ENCODE results near the gene ABHD10.

The ABHD10 gene

GRCh38 chr3:112011376-112011940 is 32.6 kb downstream of the ABHD10 start:
- H3K27ac Mint-ChIP-seq = no peak overlapping the region
- H3K9me3 Mint-ChIP-seq = no peaks in the 10 kb centered on the region
- CTCF ChIA-PET = interaction anchor here (0.7 to 8.2 kb wide), 2 partner anchors 23 to 32 kb away, joined by 3 to 137 read pairs; no protein-coding TSS in a partner anchor
- no peaks in the 10 kb centered on the region for H3K36me3 Mint-ChIP-seq
- H3K4me3 Mint-ChIP-seq = no peak overlapping the region
- no peaks in the 10 kb centered on the region for H3K27me3 Mint-ChIP-seq
- DNase-seq = no peak
- peaks cover 13% of the 10 kb centered on the region for H3K4me1 Mint-ChIP-seq

GRCh38 chr3:112012205-112012992 is 33.6 kb downstream of the ABHD10 start:
- Mint-ChIP-seq H3K4me3 (no peak overlapping the region), H3K27me3 (no peaks in the 10 kb centered on the region), H3K4me1 (peaks cover 13% of the 10 kb centered on the region), H3K27ac (no peak overlapping the region), H3K9me3 (no peaks in the 10 kb centered on the region), H3K36me3 (no peaks in the 10 kb centered on the region)
- CTCF ChIA-PET = interaction anchor here (0.7 to 8.2 kb wide), 28 partner anchors 8 to 432 kb away, joined by 3 to 137 read pairs (median 4); partner anchors contain the start of genes ABHD10 and TAGLN3
- DNase-seq = no peak

DNA sequence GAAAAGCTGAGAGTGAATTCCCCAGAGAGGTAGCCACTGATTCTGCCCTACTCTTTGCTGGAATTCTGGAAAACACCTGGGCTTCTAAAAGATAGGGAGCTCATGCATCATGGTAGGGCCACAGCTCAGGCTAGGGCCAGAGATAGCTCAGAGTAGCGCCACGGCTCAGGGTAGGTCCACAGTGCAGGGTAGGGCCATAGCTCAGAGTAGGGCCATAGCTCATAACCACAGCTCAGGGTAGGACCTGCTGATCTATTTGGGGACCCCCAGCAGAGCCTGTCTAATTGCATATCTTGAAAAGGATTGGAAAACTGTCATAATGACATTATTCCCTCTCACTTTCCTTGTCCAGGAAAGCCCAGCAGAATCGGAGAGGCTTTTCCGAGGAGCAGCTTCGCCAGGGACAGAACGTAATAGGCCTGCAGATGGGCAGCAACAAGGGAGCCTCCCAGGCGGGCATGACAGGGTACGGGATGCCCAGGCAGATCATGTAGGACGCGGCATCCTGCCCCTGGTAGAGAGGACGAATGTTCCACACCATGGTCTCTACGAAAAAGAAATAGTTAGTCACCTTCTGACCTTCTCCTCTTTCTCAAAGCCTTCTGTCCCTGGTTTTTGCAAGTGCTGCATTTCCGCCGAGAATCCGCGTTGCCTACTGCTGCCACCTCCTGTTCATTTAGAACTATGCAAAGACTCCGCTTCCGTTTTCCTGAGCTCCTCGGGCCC is 34.4 kb downstream of the ABHD10 start:
- Mint-ChIP-seq H3K27me3 (no peaks in the 10 kb centered on the region), H3K4me1 (peaks cover 13% of the 10 kb centered on the region), H3K36me3 (no peaks in the 10 kb centered on the region), H3K27ac (no peak overlapping the region), H3K9me3 (no peaks in the 10 kb centered on the region), H3K4me3 (no peak overlapping the region)
- peak; percentile 67 for DNase-seq
- CTCF ChIA-PET = interaction anchor here (0.6 to 8.2 kb wide), 42 partner anchors 9 to 433 kb away, joined by 3 to 137 read pairs (median 4); partner anchors contain the start of genes ABHD10, TAGLN3 and TMPRSS7

- H3K27ac Mint-ChIP-seq = no peak overlapping the region
- CTCF ChIA-PET = interaction anchor here (0.6 to 8.2 kb wide), 34 partner anchors 8 to 433 kb away, joined by 3 to 137 read pairs (median 4); partner anchors contain the start of genes ABHD10, TAGLN3 and TMPRSS7
- no peak overlapping the region for H3K4me3 Mint-ChIP-seq
Observed at GRCh38 chr3:112013784-112014143, 34.9 kb downstream of the ABHD10 start.

GRCh38 chr3:112017091-112017490 is 38.3 kb downstream of the ABHD10 start:
- Mint-ChIP-seq H3K4me3 (no peak overlapping the region), H3K27me3 (no peaks in the 10 kb centered on the region), H3K36me3 (no peaks in the 10 kb centered on the region), H3K27ac (no peak overlapping the region), H3K4me1 (peaks cover 13% of the 10 kb centered on the region), H3K9me3 (no peaks in the 10 kb centered on the region)
- DNase-seq = no peak
- CTCF ChIA-PET = interaction anchor here (1.1 to 8.2 kb wide), 4 partner anchors 24 to 300 kb away, joined by 4 to 137 read pairs (median 24); no protein-coding TSS in a partner anchor

More at GRCh38 chr3:112013784-112014143, 34.9 kb downstream of the ABHD10 start:
- H3K4me1 Mint-ChIP-seq = peaks cover 13% of the 10 kb centered on the region
- H3K36me3 Mint-ChIP-seq = no peaks in the 10 kb centered on the region
- no peak for DNase-seq
- H3K27me3 Mint-ChIP-seq = no peaks in the 10 kb centered on the region
- H3K9me3 Mint-ChIP-seq = no peaks in the 10 kb centered on the region

- Mint-ChIP-seq H3K4me3 (no peak overlapping the region), H3K27ac (no peak overlapping the region), H3K27me3 (peaks cover 5% of the 10 kb centered on the region), H3K36me3 (no peaks in the 10 kb centered on the region), H3K4me1 (peaks cover 5% of the 10 kb centered on the region), H3K9me3 (no peaks in the 10 kb centered on the region)
- no peak for DNase-seq
- CTCF ChIA-PET = no interaction called here
Observed at GRCh38 chr3:112018712-112019111, 39.9 kb downstream of the ABHD10 start.

DNA sequence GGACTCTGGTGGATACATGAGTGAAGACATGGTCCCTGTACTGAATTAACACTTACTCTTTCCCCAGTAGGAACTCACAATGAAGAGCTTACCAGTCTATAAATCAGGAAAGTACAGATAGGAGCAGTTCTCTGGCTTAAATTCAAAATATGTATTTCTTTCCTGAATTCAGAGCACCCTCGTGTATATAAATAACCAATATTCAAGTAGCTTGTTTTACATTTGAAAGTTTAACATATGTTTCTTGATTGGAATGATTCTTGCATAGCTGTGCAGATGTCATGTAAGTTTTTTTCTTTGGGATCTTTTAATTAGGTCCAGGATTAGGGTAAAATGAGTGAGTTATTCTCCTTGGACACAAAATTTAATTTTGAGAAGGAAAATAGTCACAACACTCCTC is 40.9 kb downstream of the ABHD10 start:
- no peak for DNase-seq
- CTCF ChIA-PET = no interaction called here
- H3K9me3 Mint-ChIP-seq = no peaks in the 10 kb centered on the region
- H3K27ac Mint-ChIP-seq = no peak overlapping the region
- H3K4me1 Mint-ChIP-seq = no peaks in the 10 kb centered on the region
- H3K27me3 Mint-ChIP-seq = peaks cover 5% of the 10 kb centered on the region
- H3K4me3 Mint-ChIP-seq = no peak overlapping the region
- no peaks in the 10 kb centered on the region for H3K36me3 Mint-ChIP-seq

GRCh38 chr3:112020674-112021085 is 41.9 kb downstream of the ABHD10 start:
- peaks cover 5% of the 10 kb centered on the region for H3K27me3 Mint-ChIP-seq
- H3K9me3 Mint-ChIP-seq = no peaks in the 10 kb centered on the region
- no peak for DNase-seq
- no peaks in the 10 kb centered on the region for H3K36me3 Mint-ChIP-seq
- H3K27ac Mint-ChIP-seq = no peak overlapping the region
- CTCF ChIA-PET = no interaction called here
- no peaks in the 10 kb centered on the region for H3K4me1 Mint-ChIP-seq
- no peak overlapping the region for H3K4me3 Mint-ChIP-seq

DNA sequence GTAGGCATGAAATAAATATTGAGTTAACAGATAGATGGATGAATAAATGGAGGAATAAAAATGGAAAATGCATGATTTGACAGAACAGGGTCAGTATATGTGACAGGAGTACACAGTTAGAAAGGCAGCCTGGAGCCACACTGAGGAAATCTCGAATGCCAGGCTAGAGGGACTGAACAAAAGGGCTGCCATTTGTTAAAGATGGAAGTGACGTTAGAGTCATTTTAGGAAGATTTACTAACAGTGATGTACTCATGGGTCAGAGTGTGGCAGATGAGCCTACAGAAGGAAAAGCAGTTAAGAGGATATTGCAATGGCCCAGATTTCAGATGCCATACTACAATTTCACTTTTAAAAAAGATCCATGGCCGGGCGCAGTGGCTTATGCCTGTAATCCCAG is 48.3 kb downstream of the ABHD10 start:
- Mint-ChIP-seq H3K4me3 (no peak overlapping the region), H3K4me1 (no peaks in the 10 kb centered on the region), H3K27ac (no peak overlapping the region), H3K9me3 (no peaks in the 10 kb centered on the region), H3K36me3 (no peaks in the 10 kb centered on the region), H3K27me3 (peaks cover 9% of the 10 kb centered on the region)
- DNase-seq = no peak
- CTCF ChIA-PET = interaction anchor here (1.3 to 1.4 kb wide), 2 partner anchors 16 to 38 kb away, joined by 4 read pairs; no protein-coding TSS in a partner anchor

DNA sequence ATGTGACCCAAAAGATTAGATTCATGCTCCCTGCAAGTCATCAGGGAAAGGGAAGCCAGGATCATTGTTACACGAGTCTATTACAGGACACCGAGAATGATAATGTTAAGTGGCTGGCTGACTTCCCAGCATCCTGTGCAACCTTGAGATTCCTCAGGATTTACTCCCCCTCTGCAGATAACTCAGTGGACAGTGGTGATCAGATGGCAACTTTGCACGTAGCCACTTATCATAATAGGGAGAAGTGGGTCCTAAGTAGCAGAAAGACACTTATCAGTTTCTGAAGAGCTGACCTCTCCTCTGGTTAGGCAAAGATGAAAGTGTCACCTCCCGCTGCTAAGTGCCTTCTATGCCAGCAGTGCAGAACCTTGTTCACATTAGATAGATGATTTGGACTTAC is 49.0 kb downstream of the ABHD10 start:
- Mint-ChIP-seq H3K4me3 (no peak overlapping the region), H3K4me1 (no peaks in the 10 kb centered on the region), H3K36me3 (no peaks in the 10 kb centered on the region), H3K27me3 (peaks cover 4% of the 10 kb centered on the region), H3K27ac (no peak overlapping the region), H3K9me3 (no peaks in the 10 kb centered on the region)
- no peak for DNase-seq
- CTCF ChIA-PET = interaction anchor here (1.1 kb wide), 1 partner anchor 59 kb away, joined by 3 read pairs; no protein-coding TSS in a partner anchor

GRCh38 chr3:112030901-112031300 is 52.1 kb downstream of the ABHD10 start:
- H3K36me3 Mint-ChIP-seq = no peaks in the 10 kb centered on the region
- H3K27ac Mint-ChIP-seq = no peak overlapping the region
- H3K27me3 Mint-ChIP-seq = peaks cover 3% of the 10 kb centered on the region
- no peak for DNase-seq
- H3K4me1 Mint-ChIP-seq = no peaks in the 10 kb centered on the region
- CTCF ChIA-PET = interaction anchor here (1.1 to 3.7 kb wide), 2 partner anchors 12 to 17 kb away, joined by 3 to 18 read pairs; no protein-coding TSS in a partner anchor
- no peak overlapping the region for H3K4me3 Mint-ChIP-seq
- no peaks in the 10 kb centered on the region for H3K9me3 Mint-ChIP-seq

DNA sequence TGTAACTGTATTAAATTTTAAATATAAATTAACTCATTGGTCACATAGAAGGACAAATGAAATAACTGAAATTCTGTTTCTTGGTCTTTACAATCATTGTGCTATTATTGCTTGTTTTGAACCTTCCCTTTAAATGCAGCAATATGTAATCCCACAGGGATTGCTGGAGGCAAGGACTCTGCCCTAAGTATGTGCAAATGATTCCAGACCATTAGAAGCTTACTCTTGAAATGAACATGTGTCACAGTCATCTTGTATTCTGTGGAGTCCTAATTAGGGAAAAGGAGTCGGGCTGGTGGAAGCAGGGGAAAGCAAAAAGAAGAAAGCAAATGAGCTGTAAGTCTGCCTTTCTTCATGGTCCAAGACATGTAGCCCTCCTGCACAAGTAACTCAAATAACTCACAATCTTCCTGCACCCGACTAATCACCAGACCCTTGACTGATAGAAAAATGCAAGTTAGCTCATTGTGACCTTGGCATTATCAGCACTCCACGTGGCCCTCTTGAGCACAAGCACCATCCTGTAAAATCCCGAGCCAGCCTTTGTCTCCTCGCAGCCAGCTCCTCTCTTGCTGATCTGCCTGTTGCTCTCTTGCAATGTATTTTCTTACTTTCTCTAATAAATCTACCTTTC is 53.4 kb downstream of the ABHD10 start:
- Mint-ChIP-seq H3K4me3 (no peak overlapping the region), H3K9me3 (no peaks in the 10 kb centered on the region), H3K4me1 (no peaks in the 10 kb centered on the region), H3K36me3 (no peaks in the 10 kb centered on the region), H3K27ac (no peak overlapping the region), H3K27me3 (peaks cover 3% of the 10 kb centered on the region)
- DNase-seq = no peak
- CTCF ChIA-PET = interaction anchor here (3.7 kb wide), 1 partner anchor 11 kb away, joined by 18 read pairs; no protein-coding TSS in a partner anchor

DNA sequence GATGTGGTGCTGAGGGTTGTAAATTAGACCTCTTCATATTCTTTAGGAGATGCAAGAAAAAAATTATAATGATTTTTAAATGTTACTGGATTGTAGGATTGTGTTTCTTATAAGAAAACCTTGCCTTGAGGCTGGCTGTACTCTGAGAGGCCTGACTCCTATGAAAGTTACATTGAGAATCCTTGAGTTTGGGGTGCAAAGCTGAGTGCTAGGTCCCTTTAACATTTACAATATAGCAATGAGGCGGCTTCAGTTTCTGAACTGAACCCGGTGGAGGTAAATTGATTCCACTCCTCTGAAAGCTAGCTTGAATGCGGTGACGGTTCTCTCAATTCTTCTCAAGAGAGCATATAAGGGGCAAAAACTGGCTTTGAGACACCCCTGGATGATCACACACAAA is 55.6 kb downstream of the ABHD10 start, which contains the start of gene TMPRSS7:
TMPRSS7 (plus strand) TSS at position 301 of the 400 bp plus-strand sequence. CDS start 110 bp downstream, outside the sequence.
- H3K27me3 Mint-ChIP-seq = peaks cover 3% of the 10 kb centered on the region
- H3K4me3 Mint-ChIP-seq = no peak within 1 kb of the TSS
- no peaks in the 10 kb centered on the region for H3K4me1 Mint-ChIP-seq
- no peaks in the 10 kb centered on the region for H3K9me3 Mint-ChIP-seq
- no peaks in the 10 kb centered on the region for H3K36me3 Mint-ChIP-seq
- no peak within 1 kb of the TSS for H3K27ac Mint-ChIP-seq
- no peak for DNase-seq
- CTCF ChIA-PET = interaction anchor here (0.6 to 1.0 kb wide), 2 partner anchors 9 to 21 kb away, joined by 3 read pairs; no protein-coding TSS in a partner anchor

Measured in activated naive CD4-positive, alpha-beta T cell treated with anti-CD3 and anti-CD28 coated beads, Interleukin-2, amount 10 ng/mL, durations not matched to agents 7 days and 5 days (primary cell).